GM18520 (cell line): ENCODE results near the gene SPG21.

Experiments used
- ATAC-seq: cut with Tn5 transposase; IDR thresholded peaks from one replicate; pipeline ENCODE4 v1.9.1; 2021; ENCODE audit not compliant: unreplicated experiment

SPG21 gene

GRCh38 chr15:64943512-64944225, 46.0 kb downstream of the SPG21 start:
- ATAC-seq = no peak

- ATAC-seq = no peak
These were observed 47.4 kb downstream of the SPG21 start for GRCh38 chr15:64942356-64942755.

- ATAC-seq = no peak
These were observed 51.5 kb downstream of the SPG21 start for GRCh38 chr15:64938192-64938591.

- no peak for ATAC-seq
These were observed 55.7 kb downstream of the SPG21 start for GRCh38 chr15:64934023-64934422.

DNA sequence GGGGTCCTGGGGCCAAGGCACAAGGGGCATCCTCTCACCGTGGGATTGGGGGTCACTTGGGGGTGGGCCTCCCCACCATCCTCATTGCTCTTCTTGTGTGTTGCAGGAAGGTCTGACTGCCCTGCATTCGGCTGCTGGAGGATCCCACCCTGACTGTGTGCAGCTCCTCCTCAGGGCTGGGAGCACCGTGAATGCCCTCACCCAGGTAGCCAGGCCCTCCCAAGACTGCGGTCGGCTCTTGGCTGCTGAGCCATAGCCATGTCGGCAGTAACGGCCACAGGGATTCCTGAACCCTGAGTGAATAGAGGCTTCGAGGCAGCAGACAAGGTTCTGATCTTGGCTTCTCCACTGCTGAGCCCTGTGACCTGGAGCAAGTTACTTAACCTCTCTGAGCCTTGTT, 58.3 kb downstream of the SPG21 start:
- ATAC-seq = no peak

DNA sequence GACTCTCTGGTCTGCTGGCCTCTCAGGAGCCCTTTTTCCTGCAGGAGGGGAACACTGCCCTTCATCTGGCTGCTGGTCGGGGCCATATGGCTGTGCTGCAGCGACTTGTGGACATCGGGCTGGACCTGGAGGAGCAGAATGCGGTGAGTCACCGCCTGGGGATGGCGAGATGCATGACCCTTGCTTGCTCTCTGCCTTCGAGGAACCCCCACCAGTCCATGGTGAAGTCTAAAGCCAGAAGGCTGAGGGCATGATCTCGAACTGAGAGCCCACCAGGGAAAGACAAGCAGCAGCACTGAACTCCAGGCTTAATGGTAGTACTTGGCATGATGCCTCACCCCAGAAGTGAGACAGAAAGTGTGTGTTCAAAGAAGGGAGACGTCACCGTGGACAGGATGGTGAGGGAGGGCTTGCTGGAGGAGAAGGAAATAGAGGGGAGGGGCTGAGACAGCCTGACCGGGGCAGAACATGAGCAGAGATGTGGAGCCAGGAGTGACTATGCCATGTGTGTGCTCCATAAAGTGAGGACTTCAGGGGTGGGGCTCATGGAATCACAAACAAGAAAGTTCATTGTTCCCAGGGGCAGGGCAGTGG, 58.8 kb downstream of the SPG21 start:
- no peak for ATAC-seq

GRCh38 chr15:64930019-64930652, 59.6 kb downstream of the SPG21 start:
- ATAC-seq = peak; percentile 58

DNA sequence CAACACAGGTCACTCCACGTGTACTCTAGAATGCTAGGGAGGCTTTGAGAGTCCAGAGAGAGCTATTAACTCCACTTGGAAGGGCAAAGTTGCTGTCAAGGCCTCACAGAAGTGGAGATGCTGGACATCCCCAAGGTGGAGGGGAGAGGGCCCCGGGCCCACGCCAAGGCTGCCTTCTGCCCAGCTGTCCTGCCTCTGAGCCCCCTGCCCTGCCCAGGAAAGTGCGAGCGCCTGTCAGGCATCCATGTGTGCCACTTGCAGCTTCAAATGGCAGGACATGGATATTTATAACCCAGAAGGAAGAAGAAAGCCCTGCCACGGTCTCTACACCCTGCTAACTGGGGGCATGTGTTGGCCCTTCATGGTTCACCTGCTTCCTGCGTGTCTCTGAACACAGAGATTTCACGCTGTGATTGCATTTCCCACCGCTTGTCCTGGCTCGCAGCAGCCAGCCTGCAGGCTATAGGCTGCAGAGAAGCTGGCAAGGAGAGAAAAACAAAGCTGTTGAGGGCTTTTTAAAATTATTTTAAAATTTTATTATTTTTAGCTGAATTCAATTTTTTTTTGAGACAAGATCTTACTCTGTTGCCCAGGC, 61.0 kb downstream of the SPG21 start:
- ATAC-seq = no peak

DNA sequence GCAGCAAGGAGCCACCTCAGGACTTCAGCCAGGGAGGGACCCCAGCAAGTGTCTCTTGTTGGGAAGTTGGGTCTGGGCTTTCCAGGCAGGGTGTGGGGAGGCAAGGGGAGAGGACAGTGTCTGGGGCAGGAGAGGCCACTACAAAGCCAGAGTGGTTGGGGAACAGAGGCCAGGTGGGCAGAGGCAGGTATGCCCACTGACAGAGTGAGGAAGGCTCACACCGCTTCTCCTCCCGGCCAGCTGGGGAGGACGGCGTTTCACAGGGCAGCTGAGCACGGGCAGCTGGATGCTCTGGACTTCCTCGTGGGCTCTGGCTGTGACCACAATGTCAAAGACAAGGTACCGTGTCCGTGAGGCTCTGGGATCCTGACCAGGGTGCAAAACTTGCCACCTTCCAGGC, 63.1 kb downstream of the SPG21 start:
- ATAC-seq = no peak

DNA sequence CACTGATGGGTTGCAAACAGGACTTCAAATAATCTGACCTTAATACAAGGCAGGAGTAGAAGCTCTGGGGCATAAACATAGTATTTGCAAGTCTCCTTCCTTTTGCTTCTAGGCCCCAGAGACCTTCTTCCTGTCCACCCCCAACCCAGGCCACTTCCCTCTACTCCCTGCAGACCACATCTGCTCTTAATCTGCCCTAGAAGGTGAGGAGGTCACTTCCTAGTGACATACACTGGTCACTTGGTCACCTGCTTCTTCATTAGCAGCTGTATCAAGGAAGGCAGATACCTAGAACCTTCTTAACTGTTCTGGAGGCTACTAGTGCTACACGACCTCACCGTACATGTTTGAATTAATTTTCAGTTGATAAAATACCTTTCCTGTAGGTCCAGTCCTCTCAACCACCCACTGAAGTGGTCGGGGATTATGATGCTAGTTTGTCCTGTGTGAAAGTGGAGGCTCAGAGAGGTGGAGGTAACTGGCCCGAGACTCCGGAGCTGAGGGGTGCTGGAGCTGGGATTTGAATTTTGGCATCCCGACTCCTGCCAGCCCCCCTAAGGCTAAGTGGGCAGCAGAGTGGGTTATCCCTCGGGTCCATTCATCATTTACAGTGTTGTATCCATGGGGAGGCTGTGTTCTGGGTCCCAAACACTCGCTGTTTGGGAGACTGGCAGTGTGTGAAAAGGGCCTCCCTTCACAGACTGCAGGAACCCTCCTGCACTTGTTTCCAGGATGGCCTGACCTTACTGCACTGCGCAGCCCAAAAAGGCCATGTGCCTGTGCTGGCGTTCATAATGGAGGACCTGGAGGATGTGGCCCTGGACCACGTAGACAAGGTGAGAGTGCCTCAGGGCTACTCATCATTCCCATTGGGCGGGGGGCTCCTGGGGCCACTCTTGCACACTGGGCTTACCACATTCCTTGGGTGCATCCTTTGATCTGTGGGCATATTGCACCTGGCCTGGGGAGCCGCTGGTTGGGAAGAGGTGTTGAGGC, 64.1 kb downstream of the SPG21 start:
- no peak for ATAC-seq

DNA sequence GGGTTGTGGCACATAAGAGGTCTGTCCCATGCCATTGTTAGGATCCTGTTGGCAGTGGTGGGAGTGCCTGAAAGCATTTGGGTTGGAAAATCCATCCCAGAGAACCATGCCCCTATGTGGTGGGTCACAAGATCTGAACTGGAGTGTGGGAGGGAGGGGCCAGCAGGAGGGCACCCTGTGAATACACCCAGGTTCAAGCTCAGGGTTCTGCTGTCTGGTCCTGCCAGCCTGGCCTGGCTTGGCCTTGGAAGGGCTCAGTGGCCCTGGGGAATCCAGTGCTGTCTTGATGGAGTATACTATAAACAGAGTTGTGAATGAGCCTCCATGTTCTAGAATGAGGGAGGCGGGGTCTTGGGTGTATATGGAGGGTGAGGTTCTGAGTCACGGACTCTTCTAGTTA, 66.2 kb downstream of the SPG21 start:
- ATAC-seq = no peak

DNA sequence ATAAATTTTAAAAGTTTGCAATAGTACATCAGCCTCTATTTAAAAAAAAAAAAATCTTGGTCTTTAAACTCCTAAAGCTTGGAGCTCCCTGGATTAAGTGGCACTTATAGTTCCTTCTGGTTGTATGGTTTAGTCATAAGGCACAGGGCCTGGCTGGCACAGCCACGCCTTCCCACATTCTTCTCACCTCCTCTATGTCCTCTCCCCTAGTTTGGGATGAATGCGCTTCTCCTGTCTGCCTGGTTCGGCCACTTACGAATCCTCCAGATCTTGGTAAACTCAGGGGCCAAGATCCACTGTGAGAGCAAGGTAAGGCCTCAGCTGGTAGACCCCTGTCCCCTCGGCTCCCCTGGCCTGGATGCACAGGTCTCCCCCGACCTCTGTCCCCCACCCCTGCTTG, 68.0 kb downstream of the SPG21 start:
- ATAC-seq = no peak

DNA sequence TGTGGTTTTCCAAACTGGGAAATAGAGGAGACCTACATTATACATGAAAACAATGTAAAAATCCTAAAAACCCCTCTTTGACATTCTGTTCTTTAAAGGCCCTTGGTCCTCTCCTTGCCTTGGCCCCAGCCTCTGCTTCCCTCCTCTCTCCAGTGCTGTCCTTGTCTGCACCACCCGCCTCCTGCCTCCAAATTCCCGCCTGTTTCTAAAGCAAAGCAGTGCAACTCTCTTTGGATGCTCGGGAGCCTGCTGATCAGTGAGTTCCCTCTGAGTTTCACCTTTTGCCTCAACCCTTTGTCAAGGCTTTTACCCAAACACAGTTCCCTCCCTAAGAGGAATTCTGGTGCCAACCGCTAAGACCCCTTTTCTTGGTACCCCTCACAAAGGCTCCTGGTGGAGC, 70.0 kb downstream of the SPG21 start:
- ATAC-seq = no peak

DNA sequence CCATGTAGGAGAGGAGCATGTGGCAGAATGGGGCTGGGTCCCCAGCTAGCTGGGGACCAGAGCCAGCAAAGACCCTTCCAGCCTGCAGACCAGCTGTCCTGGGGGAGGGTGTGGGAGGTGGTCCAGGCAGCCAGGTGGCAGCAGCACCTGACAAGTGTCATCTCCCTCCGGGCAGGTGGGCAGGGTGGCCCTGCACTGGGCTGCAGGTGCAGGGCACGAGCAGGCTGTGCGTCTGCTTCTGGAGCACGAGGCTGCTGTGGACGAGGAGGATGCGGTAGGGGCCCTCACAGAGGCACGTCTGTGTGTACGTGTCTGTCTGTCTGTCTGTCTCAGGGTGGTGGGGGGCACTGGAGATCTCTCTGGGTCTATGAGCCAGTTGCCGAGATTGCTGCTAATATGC, 72.5 kb downstream of the SPG21 start:
- no peak for ATAC-seq

GRCh38 chr15:64916365-64916764, 73.3 kb downstream of the SPG21 start:
- ATAC-seq = no peak

- ATAC-seq = no peak
These were observed 74.0 kb downstream of the SPG21 start for GRCh38 chr15:64915518-64916227.
